GM10266 (cell line): ENCODE measurements around the gene GPR173.

Experiments
- DNase-seq: peaks from one replicate; pipeline ENCODE4 v3.0.0; 2012; ENCODE audit errors: extremely low spot score
- CTCF ChIP-seq: IDR thresholded peaks from 2 replicates; pipeline ENCODE4 v1.5.1; 2012; ENCODE audit warnings: mild to moderate bottlenecking, low read depth; ENCODE audit not compliant: control insufficient read depth, insufficient read depth; ENCODE audit errors: missing control alignments

The GPR173 gene

GRCh38 chrX:53089224-53089842, 40.7 kb downstream of the GPR173 start:
- TF ChIP-seq CTCF, result peak; percentile 66
- no peak for DNase-seq

GRCh38 chrX:53089925-53090324, 41.3 kb downstream of the GPR173 start:
- TF ChIP-seq CTCF, result no peak
- no peak for DNase-seq

- no peak for DNase-seq
- no peak for TF ChIP-seq CTCF
Measured at GRCh38 chrX:53091354-53091753, 42.8 kb downstream of the GPR173 start.

- TF ChIP-seq CTCF, result peak; percentile 69
- peak; percentile 70 for DNase-seq
Measured at GRCh38 chrX:53093177-53093655, 44.6 kb downstream of the GPR173 start.

- DNase-seq, result peak; percentile 86
- TF ChIP-seq CTCF, result no peak
Measured at GRCh38 chrX:53093748-53094581, 45.4 kb downstream of the GPR173 start, which contains the start of gene KANTR. Gene KANTR, plus strand, starts transcription at chrX:53094142. Its CDS starts 30,131 bp downstream, at chrX:53124273.

GRCh38 chrX:53094582-53094905, 46.0 kb downstream of the GPR173 start:
- no peak for TF ChIP-seq CTCF

GRCh38 chrX:53095796-53096195, 47.2 kb downstream of the GPR173 start:
- no peak for DNase-seq
- no peak for TF ChIP-seq CTCF

More at GRCh38 chrX:53094582-53094905, 46.0 kb downstream of the GPR173 start:
- DNase-seq, result no peak
